ENCODE measurements around the gene SLC39A11. TPM values are rescaled to one million over a fixed set of nuclear protein-coding genes. Genes with fewer than 3 reads are reported as not detected.

SLC39A11 gene
- polyA plus RNA-seq, 3 donors: 16.6 to 27.9 (median 26.6) TPM

DNA sequence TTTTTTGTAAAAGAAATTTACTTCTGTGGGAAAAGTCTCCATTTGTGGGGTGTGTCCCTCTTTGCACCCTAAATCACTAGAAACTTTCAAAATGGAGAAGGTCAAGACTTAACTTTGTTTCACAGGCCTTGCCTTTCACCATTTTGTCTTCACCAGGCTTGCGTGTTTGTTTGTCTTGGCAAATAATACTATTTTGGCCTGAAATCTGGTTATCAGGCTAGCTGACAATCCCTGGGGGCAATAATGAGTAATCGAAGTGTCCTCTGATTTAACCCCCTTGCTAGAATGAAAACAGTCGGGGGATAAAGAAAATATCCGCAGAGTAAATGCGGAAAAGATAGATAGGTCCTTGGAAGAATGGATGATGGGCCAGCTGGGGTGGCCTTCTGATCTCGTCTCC is 34.5 kb downstream of the SLC39A11 start:
- Mint-ChIP-seq H3K4me3 (no peak overlapping the region), H3K4me1 (peaks cover 36% of the 10 kb centered on the region), H3K9me3 (no peaks in the 10 kb centered on the region), H3K36me3 (peaks cover 20 to 36% of the 10 kb centered on the region in 2 donors), H3K27ac (no peak overlapping the region), H3K27me3 (ENCODE audit: low read depth in 3 of 3) (peaks cover 0 to 1% (median 0%) of the 10 kb centered on the region in 3 donors)
- H3K27ac ChIP-seq (ENCODE audit: low read depth in 1 of 2, low read length in 2 of 2): no peak overlapping the region
- no peaks in the 10 kb centered on the region for H3K9me3 ChIP-seq (replicated peaks in 1 of 2; ENCODE audit: control insufficient read depth in 1 of 2, insufficient read depth in 1 of 2, low read length in 2 of 2)
- DNase-seq: no peak
- H2AFZ ChIP-seq (ENCODE audit: insufficient read depth, low read depth, low read length, poor library complexity, severe bottlenecking): no peak overlapping the region
- H3K9ac ChIP-seq (ENCODE audit: insufficient read depth, low read length, poor library complexity, severe bottlenecking): no peak overlapping the region
- H4K20me1 ChIP-seq (ENCODE audit: insufficient read depth, low read length): no peaks in the 10 kb centered on the region
- no peaks in the 10 kb centered on the region for H3K27me3 ChIP-seq (ENCODE audit: control insufficient read depth in 2 of 2, insufficient read depth in 2 of 2, low read length in 2 of 2)
- intact Hi-C loops (cut with micrococcal nuclease): no loop called here
- no peak overlapping the region for H3K4me3 ChIP-seq (replicated peaks in 1 of 3; ENCODE audit: low read depth in 2 of 3, low read length in 3 of 3)
- H3K36me3 ChIP-seq (replicated peaks in 1 of 2; ENCODE audit: control insufficient read depth in 1 of 2, insufficient read depth in 2 of 2, low read length in 2 of 2): peaks cover 12 to 13% of the 10 kb centered on the region in 2 donors
- H3K4me2 ChIP-seq (replicated peaks; ENCODE audit: extremely low read depth, low read length, poor library complexity, severe bottlenecking): no peak overlapping the region
- TF ChIP-seq, protein P1, sequence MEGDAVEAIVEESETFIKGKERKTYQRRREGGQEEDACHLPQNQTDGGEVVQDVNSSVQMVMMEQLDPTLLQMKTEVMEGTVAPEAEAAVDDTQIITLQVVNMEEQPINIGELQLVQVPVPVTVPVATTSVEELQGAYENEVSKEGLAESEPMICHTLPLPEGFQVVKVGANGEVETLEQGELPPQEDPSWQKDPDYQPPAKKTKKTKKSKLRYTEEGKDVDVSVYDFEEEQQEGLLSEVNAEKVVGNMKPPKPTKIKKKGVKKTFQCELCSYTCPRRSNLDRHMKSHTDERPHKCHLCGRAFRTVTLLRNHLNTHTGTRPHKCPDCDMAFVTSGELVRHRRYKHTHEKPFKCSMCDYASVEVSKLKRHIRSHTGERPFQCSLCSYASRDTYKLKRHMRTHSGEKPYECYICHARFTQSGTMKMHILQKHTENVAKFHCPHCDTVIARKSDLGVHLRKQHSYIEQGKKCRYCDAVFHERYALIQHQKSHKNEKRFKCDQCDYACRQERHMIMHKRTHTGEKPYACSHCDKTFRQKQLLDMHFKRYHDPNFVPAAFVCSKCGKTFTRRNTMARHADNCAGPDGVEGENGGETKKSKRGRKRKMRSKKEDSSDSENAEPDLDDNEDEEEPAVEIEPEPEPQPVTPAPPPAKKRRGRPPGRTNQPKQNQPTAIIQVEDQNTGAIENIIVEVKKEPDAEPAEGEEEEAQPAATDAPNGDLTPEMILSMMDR (IDR thresholded peaks at IDR 0.05): no peak
- peaks cover 30 to 32% of the 10 kb centered on the region in 2 donors for H3K4me1 ChIP-seq (ENCODE audit: control insufficient read depth in 1 of 2, insufficient read depth in 2 of 2, low read length in 2 of 2)
- WGBS (ENCODE audit: insufficient coverage): 100% methylated on average over 4 of the region's 6 CpGs
- H3K79me2 ChIP-seq (ENCODE audit: insufficient read depth, low read length): peaks cover 61% of the 10 kb centered on the region

DNA sequence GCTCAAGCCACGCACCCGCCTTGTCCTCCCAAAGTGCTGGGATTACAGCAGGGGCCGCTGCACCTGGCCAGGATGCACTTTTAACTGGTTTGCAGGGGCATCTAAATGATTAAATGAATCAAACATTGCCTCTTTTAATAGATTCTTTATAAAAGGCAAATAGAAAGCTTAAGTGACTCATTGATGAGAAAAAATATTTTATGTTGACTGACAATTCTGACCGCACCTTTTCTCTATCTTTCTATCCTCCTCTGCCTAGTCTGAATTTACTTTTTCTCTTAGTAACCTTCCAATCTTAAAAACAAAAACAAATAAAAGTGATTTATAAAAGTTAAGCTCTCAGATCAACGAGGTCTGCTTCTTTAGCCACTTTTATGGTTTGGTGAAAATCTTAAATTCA is 35.3 kb downstream of the SLC39A11 start:
- no peaks in the 10 kb centered on the region for H4K20me1 ChIP-seq (ENCODE audit: insufficient read depth, low read length)
- H3K27me3 ChIP-seq (ENCODE audit: control insufficient read depth in 2 of 2, insufficient read depth in 2 of 2, low read length in 2 of 2): no peaks in the 10 kb centered on the region
- Mint-ChIP-seq H3K27ac (peak overlapping the region in 1 of 7 donors; percentile 63), H3K36me3 (peaks cover 22 to 33% of the 10 kb centered on the region in 2 donors), H3K9me3 (no peaks in the 10 kb centered on the region), H3K4me1 (peaks cover 30% of the 10 kb centered on the region), H3K4me3 (no peak overlapping the region), H3K27me3 (ENCODE audit: low read depth in 3 of 3) (peaks cover 0 to 1% (median 1%) of the 10 kb centered on the region in 3 donors)
- WGBS (ENCODE audit: insufficient coverage): 94% methylated on average over 3 of the region's 5 CpGs
- peaks cover 12 to 13% of the 10 kb centered on the region in 2 donors for H3K36me3 ChIP-seq (replicated peaks in 1 of 2; ENCODE audit: control insufficient read depth in 1 of 2, insufficient read depth in 2 of 2, low read length in 2 of 2)
- TF ChIP-seq, protein P1 (IDR thresholded peaks at IDR 0.05): no peak
- H3K4me2 ChIP-seq (replicated peaks; ENCODE audit: extremely low read depth, low read length, poor library complexity, severe bottlenecking): no peak overlapping the region
- H3K27ac ChIP-seq (ENCODE audit: low read depth in 1 of 2, low read length in 2 of 2): no peak overlapping the region
- peaks cover 23% of the 10 kb centered on the region in 2 donors for H3K4me1 ChIP-seq (ENCODE audit: control insufficient read depth in 1 of 2, insufficient read depth in 2 of 2, low read length in 2 of 2)
- H2AFZ ChIP-seq (ENCODE audit: insufficient read depth, low read depth, low read length, poor library complexity, severe bottlenecking): no peak overlapping the region
- intact Hi-C loops (cut with micrococcal nuclease): no loop called here
- H3K9me3 ChIP-seq (replicated peaks in 1 of 2; ENCODE audit: control insufficient read depth in 1 of 2, insufficient read depth in 1 of 2, low read length in 2 of 2): no peaks in the 10 kb centered on the region
- no peak overlapping the region for H3K4me3 ChIP-seq (replicated peaks in 1 of 3; ENCODE audit: low read depth in 2 of 3, low read length in 3 of 3)
- no peak overlapping the region for H3K9ac ChIP-seq (ENCODE audit: insufficient read depth, low read length, poor library complexity, severe bottlenecking)
- H3K79me2 ChIP-seq (ENCODE audit: insufficient read depth, low read length): peaks cover 55% of the 10 kb centered on the region
- no peak for DNase-seq
